OCI-LY3 (cell line): Measurements from ENCODE around the gene EIF4B.

Experiments used
- EZH2phosphoT487 ChIP-seq: fragments of 200-600 bp; shearing (Covaris generic); IDR thresholded peaks from 2 replicates; pipeline ENCODE4 v1.6.1; 2018; ENCODE audit warnings: antibody characterized with exemption, mixed run types, low read depth
- TF ChIP-seq, protein P1 (sequence below): fragments of 200-600, 300-600 bp; sonication (generic); IDR thresholded peaks from 2 replicates; pipeline ENCODE4 v1.5.1; 2014; ENCODE audit warnings: antibody characterized with exemption, low read length, low read depth

GRCh38 chr12:52988898-52989297, 17.4 kb upstream of the EIF4B start:
- TF ChIP-seq, protein P1, sequence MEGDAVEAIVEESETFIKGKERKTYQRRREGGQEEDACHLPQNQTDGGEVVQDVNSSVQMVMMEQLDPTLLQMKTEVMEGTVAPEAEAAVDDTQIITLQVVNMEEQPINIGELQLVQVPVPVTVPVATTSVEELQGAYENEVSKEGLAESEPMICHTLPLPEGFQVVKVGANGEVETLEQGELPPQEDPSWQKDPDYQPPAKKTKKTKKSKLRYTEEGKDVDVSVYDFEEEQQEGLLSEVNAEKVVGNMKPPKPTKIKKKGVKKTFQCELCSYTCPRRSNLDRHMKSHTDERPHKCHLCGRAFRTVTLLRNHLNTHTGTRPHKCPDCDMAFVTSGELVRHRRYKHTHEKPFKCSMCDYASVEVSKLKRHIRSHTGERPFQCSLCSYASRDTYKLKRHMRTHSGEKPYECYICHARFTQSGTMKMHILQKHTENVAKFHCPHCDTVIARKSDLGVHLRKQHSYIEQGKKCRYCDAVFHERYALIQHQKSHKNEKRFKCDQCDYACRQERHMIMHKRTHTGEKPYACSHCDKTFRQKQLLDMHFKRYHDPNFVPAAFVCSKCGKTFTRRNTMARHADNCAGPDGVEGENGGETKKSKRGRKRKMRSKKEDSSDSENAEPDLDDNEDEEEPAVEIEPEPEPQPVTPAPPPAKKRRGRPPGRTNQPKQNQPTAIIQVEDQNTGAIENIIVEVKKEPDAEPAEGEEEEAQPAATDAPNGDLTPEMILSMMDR, result no peak
- no peak for TF ChIP-seq EZH2phosphoT487
